Neuronal stem cell (in vitro differentiated cells): ENCODE results near the gene ARHGAP9.

ENCODE experiments used
- DNase-seq: peaks from one replicate; pipeline ENCODE4 v3.0.0-alpha.2; 2013; ENCODE audit warnings: low spot score
- H2AFZ ChIP-seq: one replicate; pipeline ENCODE4 v1.6.1; 2013; ENCODE audit warnings: mild to moderate bottlenecking, low read length, inconsistent platforms
- H2AK5ac ChIP-seq: 2 replicates; pipeline ENCODE4 v1.6.1; 2013; ENCODE audit warnings: low read depth, mild to moderate bottlenecking, inconsistent platforms, low read length, moderate library complexity, mixed read lengths
- H2BK120ac ChIP-seq: 2 replicates; pipeline ENCODE4 v1.6.1; 2013; ENCODE audit warnings: low read depth, mild to moderate bottlenecking, inconsistent platforms, low read length, moderate library complexity, mixed read lengths
- H2BK12ac ChIP-seq: one replicate; pipeline ENCODE4 v1.6.1; 2013; ENCODE audit warnings: low read length, inconsistent platforms
- H2BK15ac ChIP-seq: 2 replicates; pipeline ENCODE4 v1.6.1; 2013; ENCODE audit warnings: mild to moderate bottlenecking, low read length, inconsistent platforms, mixed read lengths
- H2BK5ac ChIP-seq: one replicate; pipeline ENCODE4 v1.6.1; 2013; ENCODE audit warnings: inconsistent platforms, mild to moderate bottlenecking, low read length, moderate library complexity
- H3K14ac ChIP-seq: one replicate; pipeline ENCODE4 v1.6.1; 2013; ENCODE audit warnings: low read length, inconsistent platforms
- H3K18ac ChIP-seq: 2 replicates; pipeline ENCODE4 v1.6.1; 2013; ENCODE audit warnings: low read length, inconsistent platforms
- H3K23ac ChIP-seq: 2 replicates; pipeline ENCODE4 v1.6.1; 2013; ENCODE audit warnings: low read depth, mild to moderate bottlenecking, mixed read lengths, low read length, inconsistent platforms; ENCODE audit not compliant: poor library complexity
- H3K27ac ChIP-seq: replicated peaks from 3 replicates; pipeline ENCODE4 v1.5.1; 2013; ENCODE audit warnings: low read length, inconsistent platforms
- H3K27me3 ChIP-seq, 3 experiments: 2 replicates each; pipeline ENCODE4 v1.6.1; 2013; ENCODE audit warnings: low read length in 3 of 3, mild to moderate bottlenecking in 2 of 3, inconsistent platforms in 1 of 3, low read depth in 1 of 3, mixed read lengths in 1 of 3, moderate library complexity in 1 of 3; ENCODE audit not compliant: control insufficient read depth in 3 of 3, insufficient read depth in 3 of 3
- H3K36me3 ChIP-seq, 2 donors: replicated peaks in 1 of 2; 2 replicates each; pipeline ENCODE4 v1.6.1; 2013; ENCODE audit warnings: low read length in 2 of 2; ENCODE audit not compliant: control insufficient read depth in 2 of 2, insufficient read depth in 2 of 2
- H3K4ac ChIP-seq: 2 replicates; pipeline ENCODE4 v1.6.1; 2013; ENCODE audit warnings: inconsistent platforms, mild to moderate bottlenecking, low read length, moderate library complexity
- H3K4me1 ChIP-seq, 2 donors: 1 replicate in 1 of 2; 2 replicates in 1 of 2; pipeline ENCODE4 v1.6.1; 2013; ENCODE audit warnings: low read length in 2 of 2, low read depth in 1 of 2; ENCODE audit not compliant: control insufficient read depth in 2 of 2, insufficient read depth in 1 of 2
- H3K4me2 ChIP-seq: one replicate; pipeline ENCODE4 v1.6.1; 2013; ENCODE audit warnings: mild to moderate bottlenecking, low read length, inconsistent platforms; ENCODE audit not compliant: insufficient read depth, poor library complexity, severe bottlenecking
- H3K4me3 ChIP-seq, 2 donors: 2 replicates each; pipeline ENCODE4 v1.5.1; 2013; ENCODE audit warnings: low read length in 2 of 2, mild to moderate bottlenecking in 2 of 2, inconsistent platforms in 1 of 2, moderate library complexity in 1 of 2
- H3K79me1 ChIP-seq: one replicate; pipeline ENCODE4 v1.6.1; 2013; ENCODE audit warnings: low read depth, mild to moderate bottlenecking, inconsistent platforms, low read length, moderate library complexity
- H3K9ac ChIP-seq: one replicate; pipeline ENCODE4 v1.6.1; 2013; ENCODE audit warnings: mild to moderate bottlenecking, low read depth, low read length, inconsistent platforms; ENCODE audit not compliant: poor library complexity
- H3K9me3 ChIP-seq, 2 donors: replicated peaks in 1 of 2; 2 replicates each; pipeline versions ENCODE3 to v1.6.1; 2013; ENCODE audit warnings: low read length in 2 of 2, mild to moderate bottlenecking in 2 of 2, inconsistent platforms in 1 of 2, low read depth in 1 of 2, mixed read lengths in 1 of 2, moderate library complexity in 1 of 2; ENCODE audit not compliant: control insufficient read depth in 2 of 2, insufficient read depth in 1 of 2
- H4K8ac ChIP-seq: one replicate; pipeline ENCODE4 v1.6.1; 2013; ENCODE audit warnings: low read depth, mild to moderate bottlenecking, inconsistent platforms, low read length, moderate library complexity
- H4K91ac ChIP-seq: one replicate; pipeline ENCODE4 v1.6.1; 2013; ENCODE audit warnings: low read length, low read depth, mild to moderate bottlenecking, inconsistent platforms; ENCODE audit not compliant: poor library complexity
- WGBS, 2 donors: extraction: QIAGEN DNeasy Blood & Tissue Kit; methylation state at CpG; one replicate each; pipeline ENCODE4 v1.1.7; 2013; ENCODE audit warnings: missing lambda C conversion rate in 2 of 2, mixed read lengths in 1 of 2; ENCODE audit not compliant: insufficient read length in 2 of 2, insufficient replicate concordance in 1 of 2; ENCODE audit errors: extremely low coverage in 2 of 2; 5-methylcytosine and 5-hydroxymethylcytosine counted together

ARHGAP9 gene

DNA sequence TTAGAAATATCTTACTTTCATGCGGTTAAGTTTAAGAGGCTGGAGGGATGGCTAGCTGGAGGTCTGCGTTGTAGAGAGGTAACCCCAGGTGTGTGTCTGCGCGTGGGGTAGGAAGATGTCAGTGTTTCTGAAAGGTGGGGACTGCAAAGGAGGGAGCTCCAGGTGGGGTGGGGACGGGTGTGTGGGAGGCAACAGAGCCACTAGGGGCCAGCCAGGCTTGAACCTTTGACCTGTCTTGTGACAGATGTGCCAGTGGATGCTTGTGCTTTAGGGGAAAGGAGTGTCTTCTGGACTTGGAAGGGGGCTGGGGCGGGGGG is 19.2 kb downstream of the ARHGAP9 start:
- Histone ChIP-seq H3K9ac (peak overlapping the region; percentile 27), H2AFZ (no peak overlapping the region), H3K4me1 (peaks cover 24 to 25% of the 10 kb centered on the region in 2 donors), H3K9me3 (no peaks in the 10 kb centered on the region), H4K8ac (no peak overlapping the region), H3K27me3 (peaks cover 0 to 18% (median 0%) of the 10 kb centered on the region in 3 experiments), H2BK12ac (no peak overlapping the region), H2BK5ac (no peak overlapping the region), H3K4me3 (peak overlapping the region in 1 of 2 donors; percentile 49), H3K14ac (no peak overlapping the region), H4K91ac (no peak overlapping the region), H3K27ac (no peak overlapping the region), H3K36me3 (no peaks in the 10 kb centered on the region), H2AK5ac (no peak overlapping the region), H3K4ac (no peak overlapping the region), H2BK15ac (peak overlapping the region; percentile 39), H3K18ac (no peak overlapping the region), H2BK120ac (no peak overlapping the region), H3K4me2 (peak overlapping the region; percentile 58), H3K23ac (no peak overlapping the region), H3K79me1 (peaks cover 2% of the 10 kb centered on the region)
- DNase-seq, result peak; percentile 30
- WGBS, 2 donors, result no CpG with 5 or more reads among the region's 6 CpGs

- Histone ChIP-seq H2BK12ac (no peak within 1 kb of the TSS), H3K18ac (peak within 1 kb of the TSS; percentile 73), H3K9ac (peak within 1 kb of the TSS; percentile 27), H3K14ac (no peak within 1 kb of the TSS), H3K4me2 (peak within 1 kb of the TSS; percentile 99), H3K9me3 (no peaks in the 10 kb centered on the region), H3K27ac (no peak within 1 kb of the TSS), H3K4me3 (peak within 1 kb of the TSS; percentile 49 to 78), H4K91ac (no peak within 1 kb of the TSS), H2AFZ (peak within 1 kb of the TSS; percentile 84), H3K36me3 (no peaks in the 10 kb centered on the region), H3K79me1 (peaks cover 2% of the 10 kb centered on the region), H2AK5ac (no peak within 1 kb of the TSS), H2BK120ac (no peak within 1 kb of the TSS), H3K27me3 (peaks cover 0 to 16% (median 0%) of the 10 kb centered on the region in 3 experiments), H2BK15ac (peak within 1 kb of the TSS; percentile 39), H4K8ac (no peak within 1 kb of the TSS), H3K23ac (peak within 1 kb of the TSS; percentile 68), H3K4me1 (peaks cover 29 to 30% of the 10 kb centered on the region in 2 donors), H2BK5ac (no peak within 1 kb of the TSS), H3K4ac (no peak within 1 kb of the TSS)
- WGBS, 2 donors, result no CpG with 5 or more reads among the region's 36 CpGs
- no peak for DNase-seq
Measured at GRCh38 chr12:57459750-57460467, 19.8 kb downstream of the ARHGAP9 start, which contains the start of gene GLI1. Gene GLI1, plus strand, starts transcription at chr12:57459785. Its CDS starts 3,907 bp downstream, at chr12:57463692.

- Histone ChIP-seq H4K91ac (no peak overlapping the region), H2BK15ac (peak overlapping the region; percentile 38), H3K27ac (no peak overlapping the region), H2BK12ac (no peak overlapping the region), H3K4me2 (peak overlapping the region; percentile 99), H3K14ac (no peak overlapping the region), H3K36me3 (no peaks in the 10 kb centered on the region), H2BK5ac (no peak overlapping the region), H2AK5ac (no peak overlapping the region), H2AFZ (peak overlapping the region; percentile 84), H3K4me3 (peak overlapping the region; percentile 49 to 78), H4K8ac (no peak overlapping the region), H3K27me3 (peaks cover 0 to 16% (median 0%) of the 10 kb centered on the region in 3 experiments), H2BK120ac (no peak overlapping the region), H3K18ac (peak overlapping the region; percentile 73), H3K4ac (no peak overlapping the region), H3K4me1 (peaks cover 31 to 36% of the 10 kb centered on the region in 2 donors), H3K23ac (peak overlapping the region; percentile 68), H3K79me1 (peaks cover 2% of the 10 kb centered on the region), H3K9ac (no peak overlapping the region), H3K9me3 (no peaks in the 10 kb centered on the region)
- peak; percentile 94 for DNase-seq
- WGBS, 2 donors, result no CpG with 5 or more reads among the region's 24 CpGs
Measured at GRCh38 chr12:57459055-57459749, 20.5 kb downstream of the ARHGAP9 start.

DNA sequence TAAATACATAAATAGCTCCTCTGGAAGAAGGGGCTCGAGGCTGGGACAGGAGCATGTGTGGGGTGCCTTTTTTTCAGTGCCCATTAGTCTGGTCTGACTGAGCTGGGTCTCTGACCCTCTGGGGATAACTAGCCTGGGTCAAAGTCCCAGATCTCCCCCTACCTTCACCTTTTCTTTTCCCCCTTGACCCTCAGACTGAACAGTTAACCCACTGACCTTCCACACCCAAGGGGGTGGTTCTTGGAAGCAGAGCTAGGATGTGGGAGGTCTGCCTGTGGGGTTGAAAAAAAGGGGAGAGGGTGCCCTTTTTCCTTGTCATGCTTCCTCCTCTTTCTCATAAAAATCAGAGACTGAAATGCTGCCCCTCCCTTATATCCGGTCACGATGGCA is 21.0 kb downstream of the ARHGAP9 start:
- H3K4ac ChIP-seq, result no peak overlapping the region
- H4K8ac ChIP-seq, result no peak overlapping the region
- H4K91ac ChIP-seq, result no peak overlapping the region
- no CpG with 5 or more reads among the region's 3 CpGs for WGBS, 2 donors
- H2AK5ac ChIP-seq, result no peak overlapping the region
- no peak overlapping the region for H2BK5ac ChIP-seq
- H3K4me1 ChIP-seq, result peaks cover 31 to 36% of the 10 kb centered on the region in 2 donors
- H2BK15ac ChIP-seq, result no peak overlapping the region
- H3K79me1 ChIP-seq, result peaks cover 2% of the 10 kb centered on the region
- no peak overlapping the region for H2BK120ac ChIP-seq
- H3K4me2 ChIP-seq, result peak overlapping the region; percentile 99
- H3K18ac ChIP-seq, result no peak overlapping the region
- H3K9me3 ChIP-seq, result no peaks in the 10 kb centered on the region
- no peak overlapping the region for H3K9ac ChIP-seq
- H3K27me3 ChIP-seq, result peaks cover 0 to 16% (median 0%) of the 10 kb centered on the region in 3 experiments
- H3K36me3 ChIP-seq, result no peaks in the 10 kb centered on the region
- peak overlapping the region; percentile 84 for H2AFZ ChIP-seq
- H3K23ac ChIP-seq, result peak overlapping the region; percentile 68
- H2BK12ac ChIP-seq, result no peak overlapping the region
- DNase-seq, result no peak
- H3K27ac ChIP-seq, result no peak overlapping the region
- no peak overlapping the region for H3K14ac ChIP-seq
- H3K4me3 ChIP-seq, result peak overlapping the region in 1 of 2 donors; percentile 49
